ENCODE measurements around the gene PEAR1.
A peak's percentile ranks its signal among the peaks of the same experiment; 100 is the strongest.

The PEAR1 gene, protein sequence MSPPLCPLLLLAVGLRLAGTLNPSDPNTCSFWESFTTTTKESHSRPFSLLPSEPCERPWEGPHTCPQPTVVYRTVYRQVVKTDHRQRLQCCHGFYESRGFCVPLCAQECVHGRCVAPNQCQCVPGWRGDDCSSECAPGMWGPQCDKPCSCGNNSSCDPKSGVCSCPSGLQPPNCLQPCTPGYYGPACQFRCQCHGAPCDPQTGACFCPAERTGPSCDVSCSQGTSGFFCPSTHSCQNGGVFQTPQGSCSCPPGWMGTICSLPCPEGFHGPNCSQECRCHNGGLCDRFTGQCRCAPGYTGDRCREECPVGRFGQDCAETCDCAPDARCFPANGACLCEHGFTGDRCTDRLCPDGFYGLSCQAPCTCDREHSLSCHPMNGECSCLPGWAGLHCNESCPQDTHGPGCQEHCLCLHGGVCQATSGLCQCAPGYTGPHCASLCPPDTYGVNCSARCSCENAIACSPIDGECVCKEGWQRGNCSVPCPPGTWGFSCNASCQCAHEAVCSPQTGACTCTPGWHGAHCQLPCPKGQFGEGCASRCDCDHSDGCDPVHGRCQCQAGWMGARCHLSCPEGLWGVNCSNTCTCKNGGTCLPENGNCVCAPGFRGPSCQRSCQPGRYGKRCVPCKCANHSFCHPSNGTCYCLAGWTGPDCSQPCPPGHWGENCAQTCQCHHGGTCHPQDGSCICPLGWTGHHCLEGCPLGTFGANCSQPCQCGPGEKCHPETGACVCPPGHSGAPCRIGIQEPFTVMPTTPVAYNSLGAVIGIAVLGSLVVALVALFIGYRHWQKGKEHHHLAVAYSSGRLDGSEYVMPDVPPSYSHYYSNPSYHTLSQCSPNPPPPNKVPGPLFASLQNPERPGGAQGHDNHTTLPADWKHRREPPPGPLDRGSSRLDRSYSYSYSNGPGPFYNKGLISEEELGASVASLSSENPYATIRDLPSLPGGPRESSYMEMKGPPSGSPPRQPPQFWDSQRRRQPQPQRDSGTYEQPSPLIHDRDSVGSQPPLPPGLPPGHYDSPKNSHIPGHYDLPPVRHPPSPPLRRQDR

DNA sequence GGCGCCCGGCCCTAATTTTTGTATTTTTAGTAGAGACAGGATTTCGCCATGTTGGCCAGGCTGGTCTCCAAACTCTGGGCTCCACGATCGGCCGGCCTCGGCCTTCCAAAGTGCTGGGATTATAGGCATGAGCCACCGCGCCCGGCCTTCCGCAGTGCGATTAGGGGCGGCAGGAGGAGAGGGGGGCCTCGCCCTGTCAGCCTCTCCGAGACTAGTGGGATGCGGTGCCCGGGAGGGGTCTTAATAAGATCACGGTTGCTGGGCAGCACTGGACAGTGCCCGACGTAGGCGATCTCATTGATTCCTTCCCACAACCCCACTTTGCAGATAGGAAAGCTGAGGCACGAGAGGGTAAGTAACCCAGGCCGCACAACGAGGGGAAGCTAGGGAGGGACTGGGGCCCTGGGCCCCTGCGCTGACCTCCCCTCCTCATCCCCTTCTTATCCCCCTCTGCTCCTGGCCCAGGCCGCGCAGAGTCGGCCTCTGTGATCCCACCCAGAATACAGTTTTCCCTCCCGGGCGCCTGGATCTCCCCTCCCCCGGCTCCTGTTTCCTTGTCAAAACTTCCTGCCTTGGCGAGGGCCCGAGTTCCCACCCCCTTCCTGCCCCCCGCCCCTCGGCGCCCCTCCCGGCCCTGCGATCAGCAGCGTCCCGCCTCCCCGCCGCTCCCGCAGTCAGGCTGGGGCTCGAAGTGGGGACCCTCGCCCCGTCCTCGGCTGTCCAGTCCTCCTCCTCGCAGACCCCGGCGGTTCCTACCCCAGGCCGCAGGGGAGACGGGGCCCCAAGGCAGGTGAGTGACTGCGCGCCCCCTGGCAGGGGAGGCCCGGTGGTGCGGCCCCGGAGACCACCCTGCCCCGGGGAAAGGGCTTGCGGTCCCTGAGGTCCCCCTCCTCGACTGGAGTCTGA, at the start of gene PEAR1:
TSS of gene PEAR1 (plus strand) at position 671 of the 906 bp plus-strand sequence. CDS start 10,209 bp downstream, outside the sequence.
- no peak for DNase-seq

DNA sequence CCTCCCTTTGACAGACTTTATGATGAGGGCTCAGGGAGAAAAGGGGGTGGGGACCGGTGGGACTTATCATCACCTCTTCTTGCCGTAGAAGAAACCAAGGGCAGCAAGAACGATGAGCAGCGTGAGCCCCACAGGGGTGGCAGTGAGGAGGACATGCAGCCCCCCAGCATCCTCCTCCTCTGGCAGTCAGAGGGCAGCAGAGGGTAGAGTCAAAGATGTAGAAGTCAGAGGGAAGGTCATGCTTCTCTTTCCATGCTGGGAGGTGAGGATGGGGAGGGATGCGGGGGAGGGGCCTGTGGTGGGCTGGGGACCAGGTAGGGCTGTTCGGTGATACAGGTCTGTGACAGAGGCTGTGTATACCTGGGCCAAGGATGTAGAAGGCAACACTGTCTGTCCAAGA, 49.4 kb upstream of the PEAR1 start:
- DNase-seq: no peak

DNA sequence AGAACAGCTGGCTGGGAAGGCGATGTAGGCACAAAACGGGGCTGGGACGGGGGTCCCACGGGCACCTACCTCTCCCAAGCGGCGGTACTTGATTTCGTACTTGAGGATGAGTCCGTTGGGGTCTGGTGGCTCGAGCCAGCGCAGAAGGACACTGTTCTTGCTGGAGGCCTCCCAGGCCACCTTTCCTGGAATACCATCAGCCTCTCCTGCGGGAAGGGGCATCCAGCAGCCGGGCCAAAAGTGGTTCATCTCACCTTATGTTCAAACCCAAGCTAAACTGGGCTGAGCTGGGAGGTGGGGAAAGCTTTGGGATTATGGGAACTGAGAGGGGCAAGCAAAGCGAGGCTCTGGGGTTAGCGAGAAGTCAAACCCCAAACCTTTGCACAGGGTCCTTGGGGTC, 48.9 kb upstream of the PEAR1 start:
- DNase-seq: no peak

DNA sequence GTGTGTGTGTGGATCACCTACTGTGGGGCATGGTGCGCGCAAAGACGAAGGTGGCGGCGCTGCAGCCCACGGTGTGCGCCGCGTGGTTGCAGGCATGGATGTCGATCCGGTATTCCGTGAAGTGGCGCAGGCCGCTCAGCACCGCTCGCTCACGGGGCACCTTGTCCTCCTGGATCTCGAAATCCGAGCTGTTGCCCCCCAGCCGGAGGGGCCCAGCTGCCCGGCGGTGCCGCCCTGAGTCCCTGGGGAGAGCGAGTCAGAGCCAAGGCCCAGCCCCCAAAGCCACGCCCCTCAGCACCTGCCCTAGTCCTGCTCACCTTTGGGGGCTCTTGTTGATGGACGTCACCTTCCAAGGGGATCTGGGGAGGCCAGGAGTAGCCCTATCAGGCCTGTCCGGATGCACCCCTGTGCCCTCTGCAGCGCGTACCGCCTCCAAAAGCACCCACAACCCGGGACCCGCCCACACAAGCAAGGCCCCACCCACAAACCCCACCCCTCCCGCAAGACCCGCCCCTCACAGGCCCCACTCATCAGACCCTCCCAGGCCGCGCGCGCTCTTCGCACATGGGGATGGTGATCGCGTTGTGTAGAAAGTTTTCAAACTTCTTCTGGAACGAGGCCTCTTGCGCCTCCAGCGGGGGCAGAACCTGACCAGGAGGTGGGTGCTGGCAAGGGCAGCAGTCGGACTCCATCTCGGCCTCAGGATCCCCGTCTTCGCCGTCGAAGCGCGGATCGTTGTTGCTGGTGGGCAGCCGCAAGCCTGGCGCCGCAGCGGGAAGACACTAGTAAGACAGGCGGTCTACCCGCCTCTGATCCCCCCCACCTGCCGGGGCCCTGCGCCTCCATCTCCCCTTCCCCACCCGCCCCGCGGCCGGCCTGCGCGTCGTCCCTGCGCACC, 48.2 kb upstream of the PEAR1 start:
- DNase-seq: no peak

DNA sequence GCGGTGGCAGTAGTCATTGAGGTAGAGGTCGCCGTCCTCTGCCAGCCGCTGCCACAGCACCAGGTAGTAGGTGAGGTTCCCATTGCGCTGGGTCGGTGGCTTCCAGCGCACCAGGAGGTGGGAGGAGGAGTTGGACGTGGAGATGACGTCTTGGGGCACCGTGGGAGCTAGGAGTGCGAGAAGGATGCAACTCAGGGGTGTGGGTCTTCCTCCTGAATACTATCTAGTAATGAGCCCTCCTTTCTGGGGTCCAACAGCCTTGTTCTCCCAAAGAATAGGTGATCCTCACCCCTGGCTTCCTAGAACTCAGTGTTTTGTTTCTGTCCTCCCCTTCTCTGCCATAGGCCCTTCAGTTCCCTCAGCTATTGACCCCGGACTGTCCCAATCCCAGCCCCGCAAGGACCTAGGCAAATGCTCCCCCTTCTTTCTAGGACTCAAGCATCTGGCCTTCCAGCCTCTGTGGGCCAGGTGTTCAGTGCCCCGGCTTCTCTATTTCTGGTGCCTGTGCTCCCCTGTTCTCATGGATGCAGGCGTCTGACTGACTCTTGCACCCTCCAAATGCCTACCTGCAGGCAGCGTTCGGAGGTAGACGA, 47.5 kb upstream of the PEAR1 start:
- no peak for DNase-seq

DNA sequence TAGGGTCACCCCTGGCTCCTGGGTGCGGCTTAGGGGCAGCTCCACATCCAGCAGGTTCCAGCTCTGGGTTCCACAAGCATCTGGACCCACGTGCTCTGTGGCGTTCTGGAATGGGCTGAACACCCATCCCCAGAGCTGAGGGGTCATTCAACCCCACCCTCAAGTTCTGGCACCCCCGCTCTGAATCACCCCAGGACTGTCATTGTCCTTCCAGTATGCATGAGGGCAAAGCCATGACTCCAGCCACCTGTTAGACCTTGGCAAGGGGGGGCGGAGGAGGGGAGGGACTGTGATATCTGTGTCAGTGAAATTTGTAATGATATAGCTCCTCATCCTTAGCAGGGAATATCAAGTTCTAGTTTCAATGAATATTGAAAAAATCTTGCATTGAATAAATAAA, 46.9 kb upstream of the PEAR1 start:
- DNase-seq: no peak

DNA sequence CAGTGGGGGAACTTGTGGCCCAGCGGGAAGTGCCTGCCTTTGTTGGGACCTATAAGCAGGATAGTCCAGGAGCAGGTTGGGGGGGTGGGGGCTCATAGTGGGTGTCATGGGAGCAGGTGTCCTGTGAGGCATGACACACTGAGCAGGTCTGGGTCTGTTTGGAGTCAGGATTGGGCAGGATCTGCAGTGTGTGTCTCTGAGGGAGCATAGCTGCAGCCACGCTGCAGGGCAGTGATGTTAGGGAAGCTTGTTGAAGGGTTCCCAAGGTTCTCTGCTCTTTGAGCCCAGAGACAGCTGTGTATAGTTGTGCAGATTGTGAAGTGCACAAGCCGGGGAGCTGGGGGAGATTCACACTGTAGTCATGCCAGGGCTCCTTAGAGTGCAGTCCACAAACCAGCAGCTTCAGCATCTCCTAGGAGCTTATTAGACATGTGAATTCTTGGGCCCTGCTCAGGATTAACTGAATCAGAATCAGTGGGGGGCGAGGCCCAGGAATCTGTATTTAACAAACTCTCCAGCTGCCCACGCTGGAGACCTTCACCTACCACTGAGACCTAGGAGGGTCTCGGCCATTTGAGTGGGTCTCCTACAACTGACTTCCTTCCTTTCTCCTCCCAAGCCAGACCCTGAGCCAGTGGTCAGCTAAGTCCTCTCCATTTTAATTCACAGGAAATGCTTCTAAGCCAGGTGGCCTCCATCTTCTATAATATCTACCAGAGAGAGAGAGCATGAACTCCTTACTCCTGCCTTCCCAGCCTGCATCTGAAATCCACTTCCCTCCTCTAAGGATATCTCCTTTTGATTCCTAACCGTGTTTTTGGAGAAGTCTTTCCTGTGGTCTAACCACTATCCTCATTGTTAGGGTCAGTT, 45.7 kb upstream of the PEAR1 start:
- DNase-seq: no peak

DNA sequence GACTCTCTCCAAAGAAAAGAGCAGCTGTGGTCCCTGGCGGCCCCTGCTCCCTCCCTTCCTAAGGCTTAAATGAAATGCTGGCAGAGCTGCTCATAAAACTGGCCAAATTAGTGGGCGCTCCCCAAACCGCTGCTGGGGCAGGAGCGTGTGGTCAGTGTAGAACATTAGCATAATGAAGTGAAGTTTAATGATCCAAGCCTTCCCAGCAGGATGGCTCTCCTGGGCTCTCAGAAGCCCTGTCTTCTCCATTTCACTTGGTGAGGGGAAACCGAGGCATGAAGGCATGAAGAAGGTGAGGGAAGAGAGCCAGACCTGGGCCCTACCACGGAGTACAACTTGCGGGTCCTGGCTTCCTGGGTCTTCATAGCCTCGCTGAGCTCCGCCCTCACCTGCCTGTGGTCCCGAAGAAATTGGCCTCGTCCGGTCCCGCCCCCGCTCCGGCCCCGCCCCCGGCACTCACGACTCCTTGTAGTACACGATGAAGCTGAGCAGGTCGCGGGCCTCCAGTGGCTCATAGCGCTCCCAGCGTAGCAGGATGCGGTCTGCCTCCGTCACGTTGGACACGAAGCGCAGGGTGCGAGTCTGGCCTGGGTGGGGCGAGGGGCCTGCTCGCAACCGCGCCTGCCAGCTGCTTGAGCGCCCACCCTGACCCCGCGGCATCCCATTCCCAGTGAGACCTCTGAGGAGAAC, 44.9 kb upstream of the PEAR1 start:
- peak; percentile 52 to 53 for DNase-seq

DNA sequence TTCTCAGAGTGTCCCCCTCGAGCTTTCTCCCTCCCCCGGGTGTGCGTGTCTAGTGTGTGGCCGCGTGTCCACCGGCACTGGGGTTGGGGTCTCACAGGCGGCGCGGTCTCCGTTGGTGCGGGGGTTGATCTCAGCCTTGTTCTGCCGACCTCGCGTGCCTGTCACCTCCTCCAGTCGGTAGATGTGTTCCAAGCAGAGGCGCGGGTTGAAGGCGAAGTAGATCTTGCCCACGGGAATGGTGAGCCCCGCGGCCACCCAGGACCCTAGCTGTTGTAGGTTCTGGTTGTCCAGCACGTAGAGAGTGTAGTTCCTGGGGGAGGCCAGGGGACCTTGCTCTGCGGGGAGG, 44.4 kb upstream of the PEAR1 start:
- no peak for DNase-seq

DNA sequence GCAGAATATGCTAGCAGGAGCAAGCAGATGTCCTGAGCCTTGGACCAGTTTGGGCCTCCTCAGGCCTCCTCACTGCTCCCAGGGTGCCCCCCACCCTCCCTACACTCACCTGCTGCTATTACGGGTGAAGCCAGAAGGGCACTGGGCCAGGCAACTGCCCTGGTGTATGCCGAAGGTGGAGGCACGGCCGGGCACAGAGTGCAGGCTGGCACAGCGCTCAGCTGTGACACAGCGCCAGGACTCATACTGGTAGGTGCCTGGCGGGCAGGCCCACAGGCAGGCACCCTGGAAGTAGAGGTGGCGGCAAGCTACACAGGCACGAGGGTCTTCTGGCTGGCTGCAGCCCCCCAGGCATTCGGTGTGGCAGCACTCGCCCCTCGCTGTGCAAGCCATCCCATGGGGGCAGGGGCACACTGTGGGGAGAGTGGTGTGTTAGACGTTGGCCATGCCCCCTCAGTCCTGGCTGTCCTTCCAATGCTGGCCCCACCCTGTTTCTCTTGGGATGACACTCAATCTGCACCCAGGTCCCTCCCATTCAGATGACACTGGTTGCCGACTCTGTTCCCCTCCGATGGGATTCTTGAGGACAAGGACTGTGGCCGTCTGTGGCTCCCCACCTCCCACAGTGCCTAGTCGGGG, 41.6 kb upstream of the PEAR1 start:
- no peak for DNase-seq

DNA sequence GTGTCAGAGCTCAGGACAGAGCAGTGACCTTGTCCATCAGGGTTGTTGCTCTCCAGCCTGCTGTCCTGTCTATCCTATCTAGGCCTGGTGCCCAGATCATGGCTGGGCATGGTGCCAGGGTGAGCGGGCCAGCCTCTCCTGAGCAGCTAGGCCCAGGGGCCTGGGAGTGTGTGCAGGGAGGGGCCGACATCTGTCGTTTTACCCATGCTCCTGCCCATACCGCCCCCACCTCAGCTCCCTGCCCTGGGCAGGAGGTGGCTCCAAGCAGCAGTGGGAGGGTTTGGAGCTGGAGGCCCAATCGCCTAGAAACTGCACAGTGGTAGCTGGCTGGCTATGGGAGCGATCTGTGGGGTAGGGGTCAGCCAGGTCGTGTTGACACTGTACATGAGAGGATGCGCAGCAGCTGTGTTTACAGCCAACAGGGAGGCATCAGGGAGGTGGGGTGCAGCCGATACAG, 41.1 kb upstream of the PEAR1 start:
- DNase-seq: no peak

DNA sequence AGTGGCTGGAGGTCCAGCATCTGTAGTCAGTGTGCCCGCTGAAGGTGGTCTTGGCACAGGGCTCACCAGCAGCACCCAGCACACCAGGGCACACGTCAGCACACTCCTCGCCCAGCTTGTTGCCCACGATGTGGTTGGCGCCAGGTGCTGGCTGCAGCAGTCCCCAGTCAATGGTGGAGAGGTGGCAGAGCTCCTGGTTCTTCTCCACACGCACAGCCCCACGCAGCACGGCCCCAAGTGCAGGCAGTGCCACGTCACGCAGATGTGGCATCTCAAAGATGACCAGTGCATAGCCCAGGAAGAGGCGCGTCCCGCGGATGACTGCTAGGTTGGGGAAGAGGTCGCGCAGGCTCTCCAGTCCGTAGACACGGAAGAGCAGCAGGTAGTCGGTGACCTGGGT, 39.8 kb upstream of the PEAR1 start:
- no peak for DNase-seq

DNA sequence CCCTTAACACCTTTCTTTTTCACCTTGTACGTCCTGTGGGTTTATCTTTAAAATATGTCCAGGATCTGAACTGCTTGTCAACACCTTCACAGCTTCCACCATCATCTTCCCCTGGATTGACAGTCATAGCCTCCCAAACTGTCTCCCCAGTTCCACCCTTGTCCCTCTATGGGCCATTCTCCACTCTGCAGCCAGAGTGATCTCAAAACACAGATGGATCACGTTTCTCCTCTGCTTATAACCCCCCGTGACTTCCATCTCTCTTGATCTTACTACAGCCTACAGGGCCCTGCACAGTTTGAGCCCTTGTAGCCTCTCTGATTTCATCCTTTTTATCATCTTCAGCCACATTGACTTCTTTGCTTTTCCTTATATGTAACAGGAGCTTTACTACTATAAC, 38.9 kb upstream of the PEAR1 start:
- no peak for DNase-seq

DNA sequence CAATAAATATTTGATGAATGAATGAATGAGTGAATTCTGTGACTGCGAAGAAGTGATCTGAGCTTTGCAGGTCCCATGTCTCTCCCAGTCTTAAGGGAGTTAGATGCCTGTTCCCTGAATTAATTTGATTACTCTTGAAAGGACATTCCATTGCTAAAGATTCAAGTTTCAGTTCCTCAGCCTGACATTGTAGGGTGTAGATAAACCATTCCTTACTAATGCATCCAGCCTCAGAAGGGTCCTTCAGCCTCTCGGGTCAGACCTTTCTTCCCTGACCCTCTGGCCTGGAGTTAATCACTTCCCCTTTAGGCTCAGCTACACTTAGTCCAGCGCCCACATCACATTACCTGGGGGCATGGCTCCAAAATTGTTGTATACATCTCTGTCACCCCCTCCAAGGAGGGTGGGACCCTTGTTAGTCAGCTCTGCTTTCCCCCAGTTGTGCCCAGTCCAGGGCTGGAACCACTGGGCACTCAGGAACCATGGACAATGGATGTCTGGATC, 37.2 kb upstream of the PEAR1 start:
- no peak for DNase-seq

DNA sequence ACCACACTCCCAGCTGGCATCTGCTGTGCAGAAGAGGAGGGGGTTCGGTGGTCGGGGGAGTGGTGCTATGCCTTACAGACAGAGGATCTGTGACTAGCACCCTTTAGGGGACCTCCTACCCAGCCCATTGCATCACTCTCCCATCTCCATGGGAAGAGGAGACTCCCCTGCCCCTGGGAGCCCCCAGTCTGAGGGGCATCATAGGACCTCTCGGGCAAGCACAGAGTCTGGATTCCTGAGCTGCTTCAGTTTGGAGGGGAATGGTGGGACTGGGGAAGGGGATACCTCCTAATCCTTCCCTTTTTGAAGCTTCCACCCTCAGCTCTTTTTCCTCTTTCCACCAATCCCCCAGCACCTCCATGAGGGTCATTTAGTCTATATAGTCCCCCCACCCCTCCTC, 36.0 kb upstream of the PEAR1 start:
- DNase-seq: no peak

DNA sequence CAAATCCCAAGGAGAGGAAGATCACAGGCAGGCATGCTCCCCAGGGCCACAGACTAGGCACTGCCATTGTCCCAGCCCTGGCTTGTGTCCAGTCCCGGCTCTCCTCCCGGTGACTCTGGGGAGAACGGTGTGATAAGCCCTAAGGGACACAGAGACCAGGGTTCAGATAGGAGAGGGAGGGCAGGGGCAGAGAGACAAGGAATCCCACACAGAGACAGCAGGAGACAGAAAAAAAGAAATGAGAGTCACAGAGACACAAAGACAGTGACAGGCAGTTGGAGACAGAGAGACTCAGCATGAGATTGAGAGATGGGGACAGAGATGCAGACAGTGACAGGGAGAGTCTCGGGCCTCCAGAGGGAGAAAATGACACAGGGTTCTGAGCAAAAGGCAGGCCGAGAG, 35.0 kb upstream of the PEAR1 start:
- DNase-seq: no peak

DNA sequence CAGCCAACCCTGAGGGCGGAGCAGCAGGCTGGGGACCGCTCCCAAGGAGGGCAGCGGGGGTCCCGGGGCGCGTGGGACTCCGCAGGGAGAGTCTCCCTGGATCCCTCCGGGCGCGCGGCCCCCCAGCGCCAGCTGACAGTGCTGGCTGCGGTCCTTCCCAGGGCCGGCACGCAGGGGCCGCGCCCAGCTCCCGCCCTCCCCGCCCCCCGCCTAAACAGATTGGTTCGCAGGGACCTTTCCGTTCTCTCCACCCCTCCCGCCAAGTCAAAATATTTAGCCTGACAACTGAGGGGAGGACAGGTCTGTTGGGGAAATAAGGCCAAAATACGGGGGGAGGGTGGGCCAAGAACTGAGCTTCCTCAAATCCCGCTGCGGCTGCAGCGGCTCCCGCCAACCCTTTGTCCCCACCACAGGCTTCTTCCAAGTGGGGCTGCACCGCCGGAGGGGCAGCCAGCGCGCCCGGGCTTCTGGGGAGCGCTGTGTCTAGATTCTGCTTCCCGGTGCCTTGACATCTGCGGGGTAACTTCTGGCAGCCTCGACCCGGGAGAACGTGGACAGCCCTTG, 34.5 kb upstream of the PEAR1 start, which contains the start of gene INSRR:
TSS of gene INSRR (minus strand) at position 159 of the 564 bp plus-strand sequence. CDS start 496 bp downstream, outside the sequence.
- no peak for DNase-seq

DNA sequence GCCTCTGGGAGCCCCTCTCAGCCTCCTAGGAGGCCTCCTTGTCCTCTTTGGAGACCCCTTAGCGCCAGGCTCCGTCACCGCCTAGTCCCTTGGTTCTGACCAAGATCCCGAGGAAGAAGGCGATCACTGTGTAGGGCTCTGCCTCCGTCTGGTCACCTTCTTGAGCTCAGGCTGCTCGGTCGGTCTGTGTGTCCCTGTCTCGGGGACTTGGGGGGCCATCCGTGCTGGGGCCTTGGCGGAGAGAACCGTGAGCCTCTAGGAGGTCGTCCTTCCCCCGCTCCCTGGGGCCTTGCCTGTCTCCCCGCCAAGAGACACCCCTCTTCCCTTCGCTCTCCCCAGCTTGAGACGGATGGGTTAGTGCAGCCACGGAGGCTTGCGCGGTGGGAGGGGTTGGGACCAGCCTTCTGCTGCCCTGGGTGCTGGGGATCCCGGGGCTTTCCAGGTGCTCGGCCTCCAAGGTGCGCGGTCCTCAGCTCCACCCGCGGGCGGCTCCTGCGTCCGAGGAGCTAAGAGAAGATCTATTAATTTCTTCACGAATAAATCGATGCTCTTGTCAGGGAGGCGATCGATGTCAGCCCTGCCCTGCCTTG, 33.9 kb upstream of the PEAR1 start:
- DNase-seq: no peak

Measured in activated CD4-positive, alpha-beta T cell treated with anti-CD3 and anti-CD28 coated beads, Interleukin-2, amount 50 U/mL, for 4 hours (primary cell).